Smooth muscle cell (in vitro differentiated cells): ENCODE results near the gene TP63. TPM values are rescaled to one million over a fixed set of nuclear protein-coding genes. Genes with fewer than 3 reads are reported as not detected.

Experiments used
- DNase-seq: peaks from one replicate; lab custom pipeline; 2025; ENCODE audit not compliant: unreplicated experiment; lab: John Stamatoyannopoulos, UW
- H2AFZ ChIP-seq: fragments of 200-600 bp; sonication (generic); 2 replicates; pipeline ENCODE4 v1.6.0; 2016; ENCODE audit warnings: antibody characterized with exemption, low read depth, mild to moderate bottlenecking
- H3F3A ChIP-seq: fragments of 200-600 bp; sonication (generic); 2 replicates; pipeline ENCODE4 v1.6.0; 2017; ENCODE audit warnings: antibody characterized with exemption, low read depth
- H3K27ac ChIP-seq: fragments of 200-600 bp; sonication (generic); 2 replicates; pipeline ENCODE4 v1.5.1; 2016; ENCODE audit warnings: low read depth, mild to moderate bottlenecking
- H3K27me3 ChIP-seq: fragments of 200-600 bp; sonication (generic); 2 replicates; pipeline ENCODE4 v1.6.1; 2016; ENCODE audit warnings: low read depth, mild to moderate bottlenecking
- H3K36me3 ChIP-seq: fragments of 200-600 bp; sonication (generic); 2 replicates; pipeline ENCODE4 v1.5.1; 2016; ENCODE audit warnings: low read depth
- H3K4me1 ChIP-seq: fragments of 200-600 bp; sonication (generic); 2 replicates; pipeline ENCODE4 v1.5.1; 2016; ENCODE audit warnings: low read depth
- H3K4me2 ChIP-seq: fragments of 200-600 bp; sonication (generic); 2 replicates; pipeline ENCODE4 v1.6.0; 2016; ENCODE audit warnings: mild to moderate bottlenecking
- H3K4me3 ChIP-seq: fragments of 200-600 bp; sonication (generic); 2 replicates; pipeline ENCODE4 v1.5.1; 2016; ENCODE audit warnings: mild to moderate bottlenecking
- H3K79me2 ChIP-seq: fragments of 200-600 bp; sonication (generic); 2 replicates; pipeline ENCODE4 v1.6.0; 2016; ENCODE audit warnings: low read depth, mild to moderate bottlenecking
- H3K9ac ChIP-seq: fragments of 200-600 bp; sonication (generic); 2 replicates; pipeline ENCODE4 v1.6.0; 2016; ENCODE audit warnings: low read depth
- H3K9me3 ChIP-seq: fragments of 200-600 bp; sonication (generic); replicated peaks from 2 replicates; pipeline ENCODE4 v1.5.1; 2016; ENCODE audit warnings: low read depth
- H4K20me1 ChIP-seq: fragments of 200-600 bp; sonication (generic); 2 replicates; pipeline ENCODE4 v1.6.0; 2016; ENCODE audit warnings: low read depth
- WGBS: methylation state at CpG from one replicate; pipeline ENCODE4 v1.1.7; 2016; ENCODE audit warnings: low lambda C conversion rate; 5-methylcytosine and 5-hydroxymethylcytosine counted together
- polyA plus RNA-seq: library from polyadenylated mRNA; unstranded; fragments of >200 nt; fragmentation: Nextera tagmentation; extraction: Ambion mirVana; gene quantifications from 2 replicates; pipeline ENCODE4 v1.2.1, GENCODE V29; 2016
- total RNA-seq: library from RNA; depleted of rRNA; stranded (reverse); fragments of >200 nt; gene quantifications from 2 replicates; pipeline ENCODE4 v1.2.3, GENCODE V29; 2014
- TF ChIP-seq, protein P1 (sequence below): fragments of 200-600 bp; sonication (generic); IDR thresholded peaks from 2 replicates; pipeline ENCODE4 v1.5.1; 2017; ENCODE audit warnings: borderline replicate concordance, mild to moderate bottlenecking, antibody characterized with exemption; ENCODE audit not compliant: insufficient read depth, poor library complexity, severe bottlenecking

Gene TP63
- total and polyA plus RNA-seq, 2 experiments from 2014 or later, result 1.9 to 27.1 TPM

GRCh38 chr3:189737071-189737470, 105.9 kb downstream of the TP63 start:
- no peak overlapping the region for H2AFZ ChIP-seq
- 97% methylated on average over 2 of the region's 2 CpGs for WGBS
- H3K36me3 ChIP-seq, result no peaks in the 10 kb centered on the region
- no peaks in the 10 kb centered on the region for H4K20me1 ChIP-seq
- H3K4me3 ChIP-seq, result no peak overlapping the region
- no peak overlapping the region for H3K9ac ChIP-seq
- no peaks in the 10 kb centered on the region for H3F3A ChIP-seq
- no peaks in the 10 kb centered on the region for H3K4me1 ChIP-seq
- H3K27ac ChIP-seq, result no peak overlapping the region
- TF ChIP-seq, protein P1, sequence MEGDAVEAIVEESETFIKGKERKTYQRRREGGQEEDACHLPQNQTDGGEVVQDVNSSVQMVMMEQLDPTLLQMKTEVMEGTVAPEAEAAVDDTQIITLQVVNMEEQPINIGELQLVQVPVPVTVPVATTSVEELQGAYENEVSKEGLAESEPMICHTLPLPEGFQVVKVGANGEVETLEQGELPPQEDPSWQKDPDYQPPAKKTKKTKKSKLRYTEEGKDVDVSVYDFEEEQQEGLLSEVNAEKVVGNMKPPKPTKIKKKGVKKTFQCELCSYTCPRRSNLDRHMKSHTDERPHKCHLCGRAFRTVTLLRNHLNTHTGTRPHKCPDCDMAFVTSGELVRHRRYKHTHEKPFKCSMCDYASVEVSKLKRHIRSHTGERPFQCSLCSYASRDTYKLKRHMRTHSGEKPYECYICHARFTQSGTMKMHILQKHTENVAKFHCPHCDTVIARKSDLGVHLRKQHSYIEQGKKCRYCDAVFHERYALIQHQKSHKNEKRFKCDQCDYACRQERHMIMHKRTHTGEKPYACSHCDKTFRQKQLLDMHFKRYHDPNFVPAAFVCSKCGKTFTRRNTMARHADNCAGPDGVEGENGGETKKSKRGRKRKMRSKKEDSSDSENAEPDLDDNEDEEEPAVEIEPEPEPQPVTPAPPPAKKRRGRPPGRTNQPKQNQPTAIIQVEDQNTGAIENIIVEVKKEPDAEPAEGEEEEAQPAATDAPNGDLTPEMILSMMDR, result no peak
- H3K27me3 ChIP-seq, result no peaks in the 10 kb centered on the region
- no peak overlapping the region for H3K4me2 ChIP-seq
- H3K79me2 ChIP-seq, result no peaks in the 10 kb centered on the region
- no peak for DNase-seq
- no peaks in the 10 kb centered on the region for H3K9me3 ChIP-seq

- WGBS, result 93% methylated on average over 2 of the region's 2 CpGs
- H3K27ac ChIP-seq, result no peak overlapping the region
- TF ChIP-seq, protein P1, result no peak
- no peaks in the 10 kb centered on the region for H3K9me3 ChIP-seq
- H3K4me1 ChIP-seq, result no peaks in the 10 kb centered on the region
- H3K27me3 ChIP-seq, result no peaks in the 10 kb centered on the region
- H3K9ac ChIP-seq, result no peak overlapping the region
- H2AFZ ChIP-seq, result no peak overlapping the region
- no peak overlapping the region for H3K4me2 ChIP-seq
- H4K20me1 ChIP-seq, result no peaks in the 10 kb centered on the region
- H3K4me3 ChIP-seq, result no peak overlapping the region
- no peaks in the 10 kb centered on the region for H3F3A ChIP-seq
- H3K79me2 ChIP-seq, result no peaks in the 10 kb centered on the region
- H3K36me3 ChIP-seq, result no peaks in the 10 kb centered on the region
- no peak for DNase-seq
These were observed 106.4 kb downstream of the TP63 start for GRCh38 chr3:189737619-189738018.

DNA sequence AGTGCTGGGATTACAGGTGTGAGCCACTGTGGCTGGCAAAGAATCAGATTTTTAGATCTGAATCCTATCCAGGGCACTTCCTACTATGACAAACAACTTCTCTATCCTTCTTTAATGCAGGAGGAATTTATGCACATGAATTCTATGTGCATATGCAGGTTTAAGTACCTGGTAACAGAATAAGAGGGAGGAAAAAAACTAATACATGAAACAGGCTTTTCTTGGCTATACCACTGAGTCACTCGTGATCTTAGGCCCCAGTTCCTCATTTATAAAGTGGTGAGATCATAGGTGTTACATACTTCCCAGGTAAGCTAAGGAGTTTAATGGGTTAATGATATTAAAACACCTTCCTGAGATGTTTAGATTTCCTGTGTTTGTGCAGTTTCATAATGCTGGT, 108.2 kb downstream of the TP63 start:
- H3K9ac ChIP-seq, result no peak overlapping the region
- H3K4me3 ChIP-seq, result no peak overlapping the region
- no peak overlapping the region for H3K27ac ChIP-seq
- no peaks in the 10 kb centered on the region for H3K27me3 ChIP-seq
- H2AFZ ChIP-seq, result no peak overlapping the region
- H4K20me1 ChIP-seq, result no peaks in the 10 kb centered on the region
- DNase-seq, result no peak
- 65% methylated on average over 1 of the region's 1 CpG for WGBS
- no peaks in the 10 kb centered on the region for H3F3A ChIP-seq
- no peaks in the 10 kb centered on the region for H3K9me3 ChIP-seq
- H3K36me3 ChIP-seq, result no peaks in the 10 kb centered on the region
- no peak overlapping the region for H3K4me2 ChIP-seq
- TF ChIP-seq, protein P1, result no peak
- no peaks in the 10 kb centered on the region for H3K4me1 ChIP-seq
- H3K79me2 ChIP-seq, result no peaks in the 10 kb centered on the region

GRCh38 chr3:189740156-189740555, 109.0 kb downstream of the TP63 start:
- 96% methylated on average over 2 of the region's 2 CpGs for WGBS
- Histone ChIP-seq H3K36me3 (no peaks in the 10 kb centered on the region), H3K9ac (no peak overlapping the region), H2AFZ (no peak overlapping the region), H3F3A (no peaks in the 10 kb centered on the region), H3K27me3 (no peaks in the 10 kb centered on the region), H3K4me1 (no peaks in the 10 kb centered on the region), H4K20me1 (no peaks in the 10 kb centered on the region), H3K27ac (no peak overlapping the region), H3K4me3 (no peak overlapping the region), H3K9me3 (no peaks in the 10 kb centered on the region), H3K4me2 (no peak overlapping the region), H3K79me2 (no peaks in the 10 kb centered on the region)
- TF ChIP-seq, protein P1, result no peak
- no peak for DNase-seq
